DLD1 (cell line): ENCODE measurements around the gene ARPC5L.

ENCODE experiments used
- in situ Hi-C: cut with HindIII; loops from 2 replicates; pipeline ENCODE4 v1.10.0; 2017; ENCODE audit warnings: low sequenced_read_pairs

Gene ARPC5L

GRCh38 chr9:124863371-124863871 lies 1.5 kb downstream of the ARPC5L start:
- in situ Hi-C loops = no loop called here

- in situ Hi-C loops = no loop called here
Observed at GRCh38 chr9:124868511-124869465, 6.9 kb downstream of the ARPC5L start.

- in situ Hi-C loops = no loop called here
Observed at GRCh38 chr9:124869466-124869985, 7.6 kb downstream of the ARPC5L start.

DNA sequence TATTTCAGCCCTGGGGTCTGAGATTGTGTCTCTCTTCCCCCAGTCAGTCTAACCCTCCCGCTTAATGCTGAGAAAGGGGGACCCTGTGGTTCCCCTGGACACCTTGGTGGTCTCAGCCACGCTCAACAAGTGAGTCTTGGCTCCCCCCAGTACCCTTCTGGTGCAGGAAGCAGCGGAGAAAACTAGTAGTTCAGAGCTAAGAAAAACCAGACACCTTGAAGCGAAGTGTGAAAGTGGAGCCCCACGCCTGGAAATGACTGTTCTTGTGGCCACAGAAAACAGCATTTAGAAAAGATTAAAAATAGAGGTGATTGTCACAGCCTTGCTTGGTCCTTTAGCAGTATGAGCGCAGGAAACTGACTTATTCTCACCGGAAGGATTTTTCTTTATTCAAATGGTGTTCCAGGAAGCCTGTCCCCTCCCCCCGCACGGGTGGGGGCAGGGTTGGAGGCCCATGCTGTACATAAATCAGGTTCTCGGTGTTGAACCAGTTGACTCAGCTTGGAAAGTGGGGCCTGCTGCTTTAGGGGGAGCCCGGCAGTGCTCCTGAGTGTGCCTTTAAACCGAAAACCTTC lies 8.1 kb downstream of the ARPC5L start:
- in situ Hi-C loops = no loop called here

DNA sequence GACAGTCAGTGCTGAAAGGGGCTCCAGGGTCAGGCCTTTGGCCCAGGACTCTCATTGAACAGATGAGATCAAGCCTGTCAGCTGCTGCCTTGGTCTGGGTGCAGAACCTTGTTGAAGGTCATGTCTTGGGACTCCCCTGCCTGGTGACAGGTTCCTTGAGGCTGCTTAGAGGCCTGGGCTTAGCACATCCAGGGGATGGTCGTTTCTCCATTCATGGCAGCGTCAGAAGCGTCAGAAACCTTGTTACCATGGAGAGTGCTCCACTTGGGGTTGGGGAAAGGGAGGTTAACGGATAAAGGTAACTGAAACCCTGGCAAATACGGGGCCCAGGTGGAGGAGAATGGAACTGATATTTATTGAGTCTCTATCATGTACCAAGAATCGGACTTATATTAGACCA lies 8.8 kb downstream of the ARPC5L start:
- in situ Hi-C loops = no loop called here

DNA sequence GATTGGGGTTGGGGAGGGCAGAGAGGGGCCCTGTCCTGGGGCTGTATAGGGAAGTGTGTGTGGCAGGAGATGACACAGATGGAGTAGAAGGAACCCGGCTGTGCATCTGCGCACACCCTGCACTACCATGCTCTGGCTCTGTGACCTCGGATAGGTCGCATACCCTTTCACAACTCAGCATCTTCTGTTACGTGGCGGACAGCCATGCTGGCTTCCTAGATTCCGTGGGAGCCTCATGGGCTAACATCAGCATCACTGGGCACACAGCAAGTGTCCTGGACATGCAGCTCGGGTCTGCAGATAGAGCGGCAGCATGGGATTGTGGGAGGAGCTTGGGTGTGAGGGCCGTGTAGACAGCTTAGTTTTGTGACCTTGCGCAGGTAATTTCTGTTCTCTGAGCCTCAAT lies 9.2 kb downstream of the ARPC5L start:
- in situ Hi-C loops = no loop called here

DNA sequence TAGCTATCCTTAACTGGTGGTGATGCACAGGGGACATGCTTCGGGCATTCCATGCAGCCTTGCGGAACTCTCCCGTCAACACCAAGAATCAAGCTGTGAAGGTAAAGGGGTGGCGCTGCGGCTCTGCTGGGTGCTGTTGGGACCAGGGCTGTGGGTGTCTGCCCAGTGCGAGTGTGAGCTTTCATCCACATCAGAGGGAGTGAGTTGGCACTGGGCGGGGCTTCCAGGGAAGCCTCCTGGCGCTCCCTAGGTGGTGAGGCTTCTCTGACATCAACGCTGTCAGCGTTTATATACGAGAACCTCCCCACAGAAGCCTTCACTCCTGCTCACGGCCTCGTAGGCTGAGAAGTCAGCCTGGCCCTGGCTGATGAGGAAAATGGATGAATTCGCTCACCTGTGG lies 11.7 kb downstream of the ARPC5L start:
- in situ Hi-C loops = no loop called here

GRCh38 chr9:124875501-124875900 lies 13.6 kb downstream of the ARPC5L start:
- in situ Hi-C loops = loop anchor here (25.0 kb wide), 1 partner anchor 113 kb away; the partner anchor contains the start of gene NR6A1

DNA sequence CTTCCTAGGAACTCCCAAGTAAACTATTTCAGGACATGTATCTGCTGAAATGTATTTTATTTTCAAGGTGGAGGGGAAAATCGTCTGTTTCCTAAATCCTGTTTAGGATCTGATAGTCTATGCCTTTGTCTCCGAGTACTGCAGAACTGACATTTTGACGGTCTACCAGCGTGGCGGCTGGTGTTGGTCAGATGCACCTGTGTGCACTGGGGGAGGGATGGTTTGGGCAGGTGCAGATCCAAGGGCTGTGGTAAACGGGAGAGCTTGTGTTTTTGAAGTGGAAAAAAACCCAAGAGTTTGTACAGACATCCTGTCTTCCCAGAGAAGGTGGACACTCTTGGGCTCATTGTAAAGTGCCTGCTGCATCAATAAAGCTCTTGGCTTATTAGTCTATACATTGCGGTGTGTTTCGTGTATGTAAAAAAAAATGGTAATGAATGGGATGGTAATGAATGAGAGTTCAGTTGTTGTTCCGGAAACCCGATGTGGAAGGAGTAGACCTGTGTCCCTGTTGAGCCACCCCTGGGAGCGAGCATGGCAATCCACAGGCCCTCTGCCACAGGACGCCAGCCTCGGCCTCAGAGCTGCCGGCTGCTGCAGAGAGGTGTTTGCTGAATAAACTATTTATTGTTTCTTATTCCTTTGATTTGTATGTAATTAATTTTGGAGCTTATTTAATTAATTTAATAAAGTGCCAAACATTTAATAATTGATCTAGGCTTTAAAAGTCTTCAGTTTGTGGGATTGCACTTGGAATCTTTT lies 15.3 kb downstream of the ARPC5L start:
- in situ Hi-C loops = loop anchor here (25.0 kb wide), 1 partner anchor 115 kb away; the partner anchor contains the start of gene NR6A1

DNA sequence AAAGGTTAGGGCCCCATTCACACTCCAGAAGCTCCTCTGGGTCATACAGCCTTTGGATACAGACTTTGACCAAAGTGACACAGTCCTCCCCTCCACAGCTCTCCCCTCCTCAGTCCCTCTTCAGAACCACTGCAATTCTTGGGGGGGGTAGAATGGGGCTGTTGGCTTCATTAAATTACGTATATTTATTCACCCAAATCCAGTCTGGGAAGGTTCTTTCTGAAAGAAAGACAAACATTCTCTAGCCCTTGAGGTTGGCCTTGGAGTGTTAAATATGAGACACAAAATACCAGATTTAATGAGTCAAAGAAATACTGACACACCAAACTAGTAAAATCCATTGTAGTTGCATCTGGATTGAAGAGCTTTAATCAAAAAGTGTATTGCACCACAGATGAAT lies 16.1 kb downstream of the ARPC5L start:
- in situ Hi-C loops = loop anchor here (25.0 kb wide), 1 partner anchor 116 kb away; the partner anchor contains the start of gene NR6A1

GRCh38 chr9:124878518-124878917 lies 16.6 kb downstream of the ARPC5L start:
- in situ Hi-C loops = loop anchor here (25.0 kb wide), 1 partner anchor 116 kb away; the partner anchor contains the start of gene NR6A1

GRCh38 chr9:124879226-124879625 lies 17.3 kb downstream of the ARPC5L start:
- in situ Hi-C loops = loop anchor here (25.0 kb wide), 1 partner anchor 117 kb away; the partner anchor contains the start of gene NR6A1

GRCh38 chr9:124880501-124880900 lies 18.6 kb downstream of the ARPC5L start:
- in situ Hi-C loops = loop anchor here (25.0 kb wide), 1 partner anchor 118 kb away; the partner anchor contains the start of gene NR6A1

DNA sequence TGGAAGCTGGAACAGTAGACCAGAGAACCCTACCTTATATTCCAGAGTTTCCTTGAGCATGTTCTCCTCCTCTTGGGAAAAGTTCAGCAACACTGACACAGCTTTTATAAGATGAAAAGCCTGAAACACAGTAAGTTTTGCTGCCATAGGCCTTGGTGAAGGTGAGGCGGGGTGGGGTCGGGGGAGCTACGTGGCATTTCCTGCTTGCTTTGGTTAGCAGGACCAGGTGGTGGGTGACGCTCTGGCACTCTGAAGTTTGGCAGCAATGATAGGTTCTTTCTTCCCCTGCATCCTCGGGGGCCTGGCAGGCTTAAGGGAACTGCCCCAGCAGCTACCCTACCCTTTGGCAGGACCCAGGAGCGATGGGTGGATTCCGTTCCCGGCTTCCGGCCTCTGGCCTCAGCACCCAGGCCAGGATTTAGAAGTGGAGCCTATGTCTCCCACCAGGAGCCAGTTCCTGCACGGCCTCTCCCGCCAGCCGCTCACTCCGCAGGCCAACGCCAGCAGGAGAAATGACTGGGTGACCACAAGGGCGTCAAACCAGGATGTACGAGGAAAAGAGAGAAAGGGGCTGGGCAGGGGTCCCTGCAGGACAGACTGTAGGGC lies 19.3 kb downstream of the ARPC5L start:
- in situ Hi-C loops = loop anchor here (25.0 kb wide), 1 partner anchor 119 kb away; the partner anchor contains the start of gene NR6A1

- in situ Hi-C loops = loop anchor here (25.0 kb wide), 1 partner anchor 120 kb away; the partner anchor contains the start of gene NR6A1
Observed at GRCh38 chr9:124882231-124882630, 20.3 kb downstream of the ARPC5L start.

GRCh38 chr9:124884376-124884775 lies 22.4 kb downstream of the ARPC5L start:
- in situ Hi-C loops = loop anchor here (25.0 kb wide), 1 partner anchor 122 kb away; the partner anchor contains the start of gene NR6A1

DNA sequence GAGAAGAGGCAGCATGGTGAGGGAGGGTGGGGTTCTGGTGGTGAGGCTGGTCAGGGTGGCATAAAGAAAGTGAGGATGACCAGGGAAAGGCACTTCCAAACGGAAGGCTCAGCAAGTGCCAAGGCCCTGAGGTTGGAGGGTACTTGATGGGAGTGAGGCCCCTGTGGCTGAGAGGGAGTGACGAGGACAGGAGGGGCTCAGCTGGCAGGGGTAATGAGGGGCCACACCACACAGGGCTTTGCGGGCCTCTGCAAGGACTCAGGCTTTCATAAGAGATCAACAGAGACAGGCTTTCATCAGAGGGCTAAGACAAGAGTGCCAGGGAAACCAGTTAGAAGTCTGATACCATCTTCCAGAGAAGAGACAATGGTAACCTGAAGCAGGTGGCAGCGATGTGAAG lies 23.6 kb downstream of the ARPC5L start:
- in situ Hi-C loops = loop anchor here (25.0 kb wide), 1 partner anchor 123 kb away; the partner anchor contains the start of gene NR6A1

DNA sequence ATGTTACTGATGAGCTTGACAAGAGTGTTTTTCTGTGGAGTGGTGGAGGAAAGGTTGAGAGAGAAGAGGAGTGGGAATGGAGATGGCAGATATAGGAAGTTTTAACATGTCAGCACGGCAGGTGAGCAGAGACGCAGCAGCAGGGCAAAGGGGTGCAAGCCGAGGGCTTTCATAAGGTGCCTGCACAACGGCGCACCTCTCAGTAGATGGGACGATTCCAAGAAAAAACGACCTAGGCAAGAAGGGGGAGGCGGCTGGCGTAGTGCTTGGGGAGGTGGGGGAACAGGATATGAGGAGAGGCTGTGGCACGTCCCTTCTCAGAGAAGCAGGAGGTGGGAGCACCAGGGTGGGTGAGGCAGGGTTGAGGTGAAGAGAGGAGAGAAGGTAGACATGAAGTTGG lies 24.5 kb downstream of the ARPC5L start:
- in situ Hi-C loops = loop anchor here (25.0 kb wide), 1 partner anchor 124 kb away; the partner anchor contains the start of gene NR6A1

DNA sequence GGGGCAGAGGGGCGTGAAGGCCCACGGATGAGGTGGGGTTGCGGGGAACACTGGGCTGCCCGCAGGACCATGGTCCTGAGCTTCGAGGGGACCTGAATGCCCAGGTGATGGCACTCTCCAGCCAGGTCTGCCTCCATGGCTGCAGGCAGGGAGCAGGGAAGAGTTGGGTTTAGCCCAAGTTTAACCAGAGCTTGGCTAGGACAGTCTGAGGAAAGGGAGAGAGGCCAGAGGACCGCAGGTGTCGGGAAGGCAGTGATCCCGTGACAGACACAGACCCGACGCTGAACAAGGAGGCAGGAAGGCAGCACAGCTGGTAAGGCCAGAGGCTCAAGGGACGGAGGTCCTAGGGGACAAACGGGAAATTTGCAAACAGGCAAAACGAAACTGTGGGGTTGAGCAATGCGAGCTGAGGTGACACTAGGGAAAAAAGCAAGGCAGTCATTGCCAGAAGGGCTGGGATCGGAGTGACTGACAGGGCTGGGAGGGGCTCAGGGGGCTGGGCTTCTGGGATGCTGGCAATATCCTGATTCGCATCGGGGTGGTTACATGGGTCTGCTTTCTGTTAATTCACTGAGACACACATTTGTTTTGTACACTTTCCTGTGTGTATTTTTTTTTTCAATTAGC lies 25.0 kb downstream of the ARPC5L start:
- in situ Hi-C loops = loop anchor here (25.0 kb wide), 1 partner anchor 125 kb away; the partner anchor contains the start of gene NR6A1
